ENCODE measurements around the gene PLA1A. TPM values are rescaled to one million over a fixed set of nuclear protein-coding genes. Genes with fewer than 3 reads are reported as not detected.

Gene PLA1A
- polyA plus RNA-seq, 3 donors, result 0.36 TPM; not detected in 2

GRCh38 chr3:119636249-119636648, 38.6 kb downstream of the PLA1A start:
- Histone ChIP-seq H3K9me3 (replicated peaks in 1 of 2; ENCODE audit: control insufficient read depth in 1 of 2, insufficient read depth in 1 of 2, low read length in 2 of 2) (no peaks in the 10 kb centered on the region), H3K4me3 (replicated peaks in 1 of 3; ENCODE audit: low read depth in 2 of 3, low read length in 3 of 3) (no peak overlapping the region), H3K27me3 (ENCODE audit: control insufficient read depth in 2 of 2, insufficient read depth in 2 of 2, low read length in 2 of 2) (no peaks in the 10 kb centered on the region), H3K4me2 (replicated peaks; ENCODE audit: extremely low read depth, low read length, poor library complexity, severe bottlenecking) (no peak overlapping the region), H3K79me2 (ENCODE audit: insufficient read depth, low read length) (no peaks in the 10 kb centered on the region), H3K27ac (ENCODE audit: low read depth in 1 of 2, low read length in 2 of 2) (peak overlapping the region in 1 of 2 donors; percentile 98), H3K9ac (ENCODE audit: insufficient read depth, low read length, poor library complexity, severe bottlenecking) (no peak overlapping the region), H2AFZ (ENCODE audit: insufficient read depth, low read depth, low read length, poor library complexity, severe bottlenecking) (no peak overlapping the region), H3K36me3 (replicated peaks in 1 of 2; ENCODE audit: control insufficient read depth in 1 of 2, insufficient read depth in 2 of 2, low read length in 2 of 2) (no peaks in the 10 kb centered on the region), H4K20me1 (ENCODE audit: insufficient read depth, low read length) (no peaks in the 10 kb centered on the region), H3K4me1 (ENCODE audit: control insufficient read depth in 1 of 2, insufficient read depth in 2 of 2, low read length in 2 of 2) (peaks cover 51 to 54% of the 10 kb centered on the region in 2 donors)
- Mint-ChIP-seq H3K9me3 (no peaks in the 10 kb centered on the region), H3K27ac (peak overlapping the region in 6 of 7 donors; percentile 25 to 100 (median 100)), H3K36me3 (peaks cover 3 to 7% of the 10 kb centered on the region in 2 donors), H3K27me3 (ENCODE audit: low read depth in 3 of 3) (peaks cover 0 to 10% (median 0%) of the 10 kb centered on the region in 3 donors), H3K4me1 (peaks cover 56% of the 10 kb centered on the region), H3K4me3 (no peak overlapping the region)
- peak in 2 of 3 donors; percentile 28 to 53 for DNase-seq
- intact Hi-C loops (cut with micrococcal nuclease), result loop anchor here in 1 of 2 donors (5.0 kb wide), 1 partner anchor 41 kb away; the partner anchor contains the start of gene COX17
- TF ChIP-seq CTCF (IDR thresholded peaks at IDR 0.05), result no peak
- no CpG with 5 or more reads among the region's 1 CpG for WGBS (ENCODE audit: insufficient coverage)

- no peaks in the 10 kb centered on the region for H3K36me3 ChIP-seq (replicated peaks in 1 of 2; ENCODE audit: control insufficient read depth in 1 of 2, insufficient read depth in 2 of 2, low read length in 2 of 2)
- no peaks in the 10 kb centered on the region for H3K9me3 ChIP-seq (replicated peaks in 1 of 2; ENCODE audit: control insufficient read depth in 1 of 2, insufficient read depth in 1 of 2, low read length in 2 of 2)
- peak overlapping the region; percentile 96 to 98 for H3K27ac ChIP-seq (ENCODE audit: low read depth in 1 of 2, low read length in 2 of 2)
- H2AFZ ChIP-seq (ENCODE audit: insufficient read depth, low read depth, low read length, poor library complexity, severe bottlenecking), result no peak overlapping the region
- peak overlapping the region; percentile 98 to 100 (median 100) for H3K27ac Mint-ChIP-seq
- H3K4me3 ChIP-seq (replicated peaks in 1 of 3; ENCODE audit: low read depth in 2 of 3, low read length in 3 of 3), result no peak overlapping the region
- intact Hi-C loops (cut with micrococcal nuclease), result loop anchor here in 1 of 2 donors (5.0 kb wide), 1 partner anchor 40 kb away; the partner anchor contains the start of gene COX17
- peak overlapping the region; percentile 80 for H3K9ac ChIP-seq (ENCODE audit: insufficient read depth, low read length, poor library complexity, severe bottlenecking)
- H3K27me3 Mint-ChIP-seq (ENCODE audit: low read depth in 3 of 3), result peaks cover 0 to 7% (median 0%) of the 10 kb centered on the region in 3 donors
- WGBS (ENCODE audit: insufficient coverage), result 94% methylated on average over 2 of the region's 4 CpGs
- H3K9me3 Mint-ChIP-seq, result no peaks in the 10 kb centered on the region
- peak overlapping the region; percentile 70 for H3K4me2 ChIP-seq (replicated peaks; ENCODE audit: extremely low read depth, low read length, poor library complexity, severe bottlenecking)
- peaks cover 3 to 7% of the 10 kb centered on the region in 2 donors for H3K36me3 Mint-ChIP-seq
- no peaks in the 10 kb centered on the region for H3K79me2 ChIP-seq (ENCODE audit: insufficient read depth, low read length)
- TF ChIP-seq CTCF (IDR thresholded peaks at IDR 0.05), result no peak
- no peak for DNase-seq
- peaks cover 48% of the 10 kb centered on the region for H3K4me1 Mint-ChIP-seq
- no peak overlapping the region for H3K4me3 Mint-ChIP-seq
- H3K27me3 ChIP-seq (ENCODE audit: control insufficient read depth in 2 of 2, insufficient read depth in 2 of 2, low read length in 2 of 2), result no peaks in the 10 kb centered on the region
- peaks cover 43 to 46% of the 10 kb centered on the region in 2 donors for H3K4me1 ChIP-seq (ENCODE audit: control insufficient read depth in 1 of 2, insufficient read depth in 2 of 2, low read length in 2 of 2)
- H4K20me1 ChIP-seq (ENCODE audit: insufficient read depth, low read length), result no peaks in the 10 kb centered on the region
Observed at GRCh38 chr3:119636891-119637611, 39.4 kb downstream of the PLA1A start.
